Measurements from ENCODE around the gene DTNBP1. TPM values are rescaled to one million over a fixed set of nuclear protein-coding genes. Genes with fewer than 3 reads are reported as not detected.

The DTNBP1 gene
- total and polyA plus RNA-seq, 3 donors from 2014 or later = 21.8 to 25.4 (median 22.6) TPM

DNA sequence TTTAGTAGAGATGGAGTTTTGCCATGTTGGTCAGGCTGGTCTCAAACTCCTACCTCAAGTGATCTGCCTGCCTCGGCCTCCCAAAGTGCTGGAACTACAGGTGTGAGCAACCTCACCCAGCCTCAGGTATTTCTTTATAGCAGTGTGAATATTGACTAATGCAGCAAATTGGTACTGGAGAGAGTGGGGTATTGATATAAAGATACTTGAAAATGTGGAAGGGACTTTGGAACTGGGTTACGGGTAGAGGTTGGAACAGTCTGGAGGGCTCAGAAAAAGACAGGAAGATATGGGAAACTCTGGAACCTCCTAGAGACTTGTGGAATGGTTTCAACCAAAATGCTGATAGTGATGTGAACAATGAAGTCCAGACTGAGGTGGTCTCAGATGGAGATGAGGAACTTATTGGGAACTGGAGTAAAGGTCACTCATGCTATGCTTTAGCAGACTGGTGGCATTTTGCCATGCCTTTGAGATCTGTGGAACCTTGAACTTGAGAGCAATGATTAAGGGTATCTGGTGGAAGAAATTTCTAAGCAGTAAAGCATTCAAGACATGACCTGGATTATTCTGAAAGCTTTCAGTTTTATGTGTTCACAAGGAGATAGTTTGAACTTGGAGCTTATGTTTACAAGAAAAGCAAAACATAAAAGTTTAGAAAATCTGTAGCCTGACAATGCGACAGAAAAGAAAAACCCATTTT lies 127.2 kb downstream of the DTNBP1 start:
- Histone ChIP-seq H3K27ac (peak overlapping the region; percentile 19 to 22), H3K9me3 (no peaks in the 10 kb centered on the region), H3K4me3 (no peak overlapping the region), H3K36me3 (ENCODE audit: low read depth, missing control alignments) (no peaks in the 10 kb centered on the region), H3K27me3 (no peaks in the 10 kb centered on the region), H3K4me1 (peaks cover 30% of the 10 kb centered on the region)
- 91% methylated on average over 3 of the region's 3 CpGs for WGBS, 2 donors
- intact Hi-C loops (cut with DNase I; ENCODE audit: low total_unique reads) = no loop called here
- DNase-seq = no peak
- TF ChIP-seq POLR2A (IDR thresholded peaks at IDR 0.05) = no peak
- TF ChIP-seq, protein P1, sequence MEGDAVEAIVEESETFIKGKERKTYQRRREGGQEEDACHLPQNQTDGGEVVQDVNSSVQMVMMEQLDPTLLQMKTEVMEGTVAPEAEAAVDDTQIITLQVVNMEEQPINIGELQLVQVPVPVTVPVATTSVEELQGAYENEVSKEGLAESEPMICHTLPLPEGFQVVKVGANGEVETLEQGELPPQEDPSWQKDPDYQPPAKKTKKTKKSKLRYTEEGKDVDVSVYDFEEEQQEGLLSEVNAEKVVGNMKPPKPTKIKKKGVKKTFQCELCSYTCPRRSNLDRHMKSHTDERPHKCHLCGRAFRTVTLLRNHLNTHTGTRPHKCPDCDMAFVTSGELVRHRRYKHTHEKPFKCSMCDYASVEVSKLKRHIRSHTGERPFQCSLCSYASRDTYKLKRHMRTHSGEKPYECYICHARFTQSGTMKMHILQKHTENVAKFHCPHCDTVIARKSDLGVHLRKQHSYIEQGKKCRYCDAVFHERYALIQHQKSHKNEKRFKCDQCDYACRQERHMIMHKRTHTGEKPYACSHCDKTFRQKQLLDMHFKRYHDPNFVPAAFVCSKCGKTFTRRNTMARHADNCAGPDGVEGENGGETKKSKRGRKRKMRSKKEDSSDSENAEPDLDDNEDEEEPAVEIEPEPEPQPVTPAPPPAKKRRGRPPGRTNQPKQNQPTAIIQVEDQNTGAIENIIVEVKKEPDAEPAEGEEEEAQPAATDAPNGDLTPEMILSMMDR (IDR thresholded peaks at IDR 0.05) = no peak

DNA sequence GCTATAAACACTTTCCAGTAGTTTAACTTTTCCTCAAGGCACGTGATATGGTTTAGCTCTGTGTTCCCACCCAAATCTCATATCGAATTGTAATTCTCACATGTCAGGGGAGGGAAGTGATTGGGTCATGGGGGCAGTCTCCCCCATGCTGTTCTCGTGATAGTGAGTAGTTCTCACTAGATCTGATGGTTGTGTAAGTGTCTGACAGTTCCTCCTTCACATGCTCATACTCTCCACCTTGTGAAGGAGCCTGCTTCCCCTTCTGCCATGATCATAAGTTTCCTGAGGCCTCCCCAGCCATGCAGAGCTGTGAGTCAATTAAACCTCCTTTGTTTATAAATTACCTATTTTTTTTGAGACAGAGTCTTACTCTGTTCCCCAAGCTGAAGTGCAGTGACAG lies 127.9 kb downstream of the DTNBP1 start:
- Histone ChIP-seq H3K9me3 (no peaks in the 10 kb centered on the region), H3K4me1 (peaks cover 26% of the 10 kb centered on the region), H3K36me3 (ENCODE audit: low read depth, missing control alignments) (no peaks in the 10 kb centered on the region), H3K27me3 (no peaks in the 10 kb centered on the region), H3K4me3 (no peak overlapping the region), H3K27ac (peak overlapping the region; percentile 19 to 22)
- no peak for TF ChIP-seq POLR2A (IDR thresholded peaks at IDR 0.05)
- TF ChIP-seq, protein P1 (IDR thresholded peaks at IDR 0.05) = no peak
- intact Hi-C loops (cut with DNase I; ENCODE audit: low total_unique reads) = no loop called here
- no peak for DNase-seq
- WGBS, 2 donors = 71 to 73% methylated on average over 3 of the region's 3 CpGs

DNA sequence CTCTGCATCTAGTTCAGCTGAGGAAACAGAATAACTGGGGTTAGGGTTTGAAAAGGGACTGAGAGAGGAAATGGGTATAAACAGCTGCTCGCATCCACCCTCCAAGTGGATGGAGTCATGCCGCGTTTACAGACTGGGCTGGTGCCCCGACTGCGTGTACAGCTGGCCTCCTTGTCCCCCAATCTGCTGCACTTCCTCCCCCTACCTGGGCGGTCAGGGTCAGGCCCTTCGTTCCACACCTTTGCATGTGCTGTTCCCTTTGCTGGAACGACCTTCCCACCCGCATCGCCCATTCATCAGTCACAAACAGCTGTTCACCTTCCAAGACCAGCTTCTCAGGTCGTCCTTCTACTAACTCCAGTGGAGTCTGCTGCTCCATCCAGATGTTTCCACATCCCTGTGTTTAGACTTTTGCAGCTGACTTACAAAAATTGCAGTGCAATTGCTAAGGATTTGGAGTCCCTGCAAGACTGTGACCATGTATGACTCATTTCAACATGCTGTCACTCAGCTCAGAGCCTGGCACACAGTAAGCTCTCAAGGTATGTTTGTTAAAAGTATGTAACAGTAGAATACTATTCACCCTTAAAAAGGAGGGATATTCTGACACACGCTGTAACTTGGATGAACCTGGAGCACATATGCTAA lies 129.3 kb downstream of the DTNBP1 start:
- no peak overlapping the region for H3K4me3 ChIP-seq

DNA sequence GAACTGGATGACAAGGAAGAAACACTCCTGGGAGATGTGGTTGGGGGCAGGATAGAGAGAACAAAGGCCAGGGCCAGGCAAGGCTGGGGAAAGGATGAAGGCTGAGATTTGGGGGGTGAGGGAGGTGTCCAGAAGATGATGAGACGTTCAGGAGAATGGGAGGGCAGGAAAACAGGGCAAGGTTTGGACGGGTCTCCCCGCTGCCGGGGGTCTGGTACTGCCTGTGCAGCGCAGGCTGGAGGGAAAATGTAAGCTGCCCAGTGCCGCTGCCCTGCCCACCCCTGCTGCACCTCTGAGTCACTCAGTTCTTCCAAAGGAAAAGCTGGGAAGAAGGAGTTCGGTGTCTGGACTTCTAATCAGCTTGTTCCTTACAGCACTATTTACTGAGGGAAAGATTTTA lies 130.9 kb downstream of the DTNBP1 start:
- Histone ChIP-seq H3K27ac (no peak overlapping the region), H3K4me3 (no peak overlapping the region), H3K27me3 (no peaks in the 10 kb centered on the region), H3K9me3 (no peaks in the 10 kb centered on the region), H3K4me1 (peaks cover 14% of the 10 kb centered on the region), H3K36me3 (ENCODE audit: low read depth, missing control alignments) (no peaks in the 10 kb centered on the region)
- intact Hi-C loops (cut with DNase I; ENCODE audit: low total_unique reads) = no loop called here
- TF ChIP-seq, protein P1 (IDR thresholded peaks at IDR 0.05) = no peak
- no peak for TF ChIP-seq POLR2A (IDR thresholded peaks at IDR 0.05)
- 89 to 95% methylated on average over 7 of the region's 7 CpGs for WGBS, 2 donors
- no peak for DNase-seq

More for the DNA sequence above, 129.3 kb downstream of the DTNBP1 start:
- intact Hi-C loops (cut with DNase I; ENCODE audit: low total_unique reads) = no loop called here
- Histone ChIP-seq H3K4me1 (peaks cover 19% of the 10 kb centered on the region), H3K36me3 (ENCODE audit: low read depth, missing control alignments) (no peaks in the 10 kb centered on the region), H3K9me3 (no peaks in the 10 kb centered on the region), H3K27me3 (no peaks in the 10 kb centered on the region), H3K27ac (no peak overlapping the region)
- DNase-seq = no peak
- 92 to 99% methylated on average over 12 of the region's 12 CpGs for WGBS, 2 donors
- TF ChIP-seq POLR2A (IDR thresholded peaks at IDR 0.05) = no peak
- TF ChIP-seq, protein P1 (IDR thresholded peaks at IDR 0.05) = no peak

Measured in testis (tissue), 3 donors.